Esophagus mucosa (tissue), 1 donor: ENCODE measurements around the gene HDAC2. TPM values are rescaled to one million over a fixed set of nuclear protein-coding genes. Genes with fewer than 3 reads are reported as not detected.
"Not testable (repeated sequence)": the region's sequence is repeated elsewhere in the genome, so short reads cannot be mapped to it uniquely, and the experiment has no call there.

Experiments used
- ATAC-seq: fragments of 200-7000 bp; cut with Tn5 transposase; one replicate; pipeline ENCODE4 v1.9.1; 2020
- total RNA-seq: library from RNA; stranded (reverse); gene quantifications from one replicate; pipeline ENCODE4 v1.2.4, GENCODE V29; 2023
- donor health status: DM: yes; HTN: yes; CAD: no.

HDAC2 gene
- total RNA-seq, 1 donor from 2014 or later: 51.4 TPM

GRCh38 chr6:113969888-113970804 lies 802 bp downstream of the HDAC2 start:
- peak; percentile 46 for ATAC-seq

DNA sequence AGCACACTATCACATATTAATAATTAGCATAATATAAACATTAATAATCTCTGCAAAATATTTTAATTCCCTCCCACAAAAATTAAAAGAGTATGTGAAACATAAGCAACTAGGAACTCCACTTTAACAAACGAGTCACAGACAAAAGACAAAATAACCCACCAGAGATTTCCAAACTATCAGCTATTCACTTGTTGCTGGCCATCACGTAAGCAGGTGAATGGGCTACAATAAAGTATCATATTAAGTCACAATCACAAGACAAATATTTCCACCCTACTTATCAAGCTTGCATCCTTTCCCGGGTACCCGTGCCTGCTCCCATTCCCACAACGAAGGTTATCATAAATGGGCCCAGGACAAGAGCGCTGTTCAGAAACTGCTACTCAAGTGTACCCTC lies 2.5 kb downstream of the HDAC2 start:
- no peak for ATAC-seq

- no peak for ATAC-seq
Observed at GRCh38 chr6:113967777-113968176, 3.2 kb downstream of the HDAC2 start.

GRCh38 chr6:113960795-113961194 lies 10.2 kb downstream of the HDAC2 start:
- no peak for ATAC-seq

GRCh38 chr6:113959235-113959634 lies 11.7 kb downstream of the HDAC2 start:
- no peak for ATAC-seq

DNA sequence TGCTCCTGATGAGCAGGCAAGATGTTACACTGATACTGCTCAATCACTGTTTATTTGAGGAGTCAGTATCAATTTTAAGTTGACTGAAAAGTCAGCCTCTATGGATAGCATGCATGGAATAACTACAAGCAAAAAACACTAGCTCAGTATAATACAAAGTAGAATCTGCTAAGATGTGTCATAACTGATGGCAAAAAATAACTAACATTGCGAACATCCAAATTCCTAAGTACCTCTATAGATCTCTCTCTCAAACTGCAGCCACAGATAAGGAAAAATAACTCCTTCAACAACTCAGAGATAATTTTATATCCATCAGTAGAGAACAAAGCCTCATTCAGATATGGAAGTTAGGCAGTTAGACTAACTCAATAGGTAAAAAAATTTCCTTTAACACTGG lies 16.3 kb downstream of the HDAC2 start:
- ATAC-seq: no peak

DNA sequence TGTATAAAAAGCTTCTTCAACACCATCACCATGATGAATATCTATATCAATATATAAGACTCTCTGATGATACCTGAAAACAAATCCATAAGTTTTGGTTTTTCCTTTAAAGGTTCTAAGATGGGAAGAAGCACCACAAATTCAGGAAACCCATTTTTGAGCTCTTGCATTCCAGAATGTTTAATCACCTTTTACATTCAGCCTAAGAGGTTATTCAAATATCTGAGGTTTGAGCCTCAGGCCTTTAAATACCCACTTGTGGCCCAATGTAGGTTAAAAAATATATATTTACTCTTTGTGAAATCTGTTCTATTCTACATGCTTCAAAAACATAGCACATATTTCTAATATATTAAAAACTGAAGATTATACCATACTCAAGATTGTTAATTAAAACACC lies 17.6 kb downstream of the HDAC2 start:
- no peak for ATAC-seq

DNA sequence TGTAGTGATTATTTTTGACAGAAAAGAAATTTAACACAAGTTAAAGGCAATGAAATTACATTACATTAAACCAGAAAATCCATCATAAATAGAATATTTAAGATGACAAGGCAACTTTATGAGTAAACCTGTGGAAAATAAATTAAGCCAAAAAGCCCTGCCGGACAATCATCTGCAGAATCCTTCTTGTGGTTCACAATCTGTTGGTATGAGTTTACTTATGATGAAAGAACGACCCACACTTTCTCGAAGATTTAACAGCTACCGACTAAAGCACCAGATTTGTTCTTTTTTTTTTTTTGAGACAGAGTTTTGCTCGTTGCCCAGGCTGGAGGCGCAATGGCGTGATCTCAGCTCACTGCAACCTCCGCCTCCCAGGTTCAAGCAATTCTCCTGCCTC lies 21.4 kb downstream of the HDAC2 start:
- no peak for ATAC-seq

GRCh38 chr6:113944701-113945100 lies 26.2 kb downstream of the HDAC2 start:
- no peak for ATAC-seq

DNA sequence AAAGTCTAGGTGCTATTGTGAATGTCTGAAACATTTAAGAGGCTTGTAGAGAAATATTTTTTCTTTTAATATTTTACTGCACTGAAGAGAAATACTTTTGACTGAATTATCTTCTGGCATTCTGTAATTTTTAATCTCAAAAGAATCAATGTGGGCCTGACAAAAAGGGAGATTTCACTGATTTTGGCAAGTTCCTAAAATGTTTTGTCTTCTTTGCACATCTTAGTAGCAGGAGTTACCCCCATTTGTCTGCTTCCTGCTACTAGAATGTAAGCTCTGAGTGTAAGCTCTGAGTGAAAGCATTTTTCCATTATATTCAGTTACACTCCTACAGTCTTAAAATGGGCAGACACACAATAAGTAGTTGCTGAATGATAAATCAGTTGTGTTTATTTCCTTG lies 31.1 kb downstream of the HDAC2 start:
- no peak for ATAC-seq

- ATAC-seq: peak; percentile 78
Observed at GRCh38 chr6:113936093-113936934, 34.6 kb downstream of the HDAC2 start.

GRCh38 chr6:113934101-113934500 lies 36.8 kb downstream of the HDAC2 start:
- ATAC-seq: no peak

DNA sequence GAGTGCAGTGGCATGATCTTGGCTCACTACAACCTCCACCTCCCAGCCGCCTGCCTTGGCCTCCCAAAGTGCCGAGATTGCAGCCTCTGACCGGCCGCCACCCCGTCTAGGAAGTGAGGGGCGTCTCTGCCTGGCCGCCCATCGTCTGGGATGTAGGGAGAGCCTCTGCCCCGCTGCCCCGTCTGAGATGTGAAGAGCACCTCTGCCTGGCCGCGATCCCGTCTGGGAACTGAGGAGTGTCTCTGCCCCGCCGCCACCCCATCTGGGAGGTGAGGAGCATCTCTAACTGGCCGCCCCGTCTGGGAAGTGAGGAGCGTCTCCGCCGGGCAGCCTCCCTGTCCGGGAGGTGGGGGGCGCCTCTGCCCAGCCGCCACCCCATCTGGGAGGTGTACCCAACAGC lies 39.0 kb downstream of the HDAC2 start:
- ATAC-seq: not testable (repeated sequence)

GRCh38 chr6:113930183-113930582 lies 40.8 kb downstream of the HDAC2 start:
- no peak for ATAC-seq

DNA sequence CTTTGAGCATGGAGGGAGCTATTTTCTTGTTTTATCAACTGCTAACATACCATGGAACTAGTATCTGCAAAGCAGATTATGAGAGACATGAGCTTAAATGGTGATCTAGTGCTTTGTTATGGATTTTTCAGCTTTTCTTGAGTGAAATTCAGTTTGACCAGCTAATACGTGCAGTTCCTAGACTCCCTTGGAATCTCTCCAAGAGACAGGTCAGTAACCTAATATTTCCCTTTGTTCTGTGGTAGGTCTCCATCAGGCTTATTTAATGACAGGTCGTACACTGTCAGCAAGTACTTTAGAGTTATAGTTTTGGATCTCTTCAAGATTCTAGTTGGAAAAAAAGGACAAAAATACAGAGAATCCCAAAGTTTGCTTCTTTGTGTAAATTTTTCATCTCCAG lies 43.9 kb downstream of the HDAC2 start:
- no peak for ATAC-seq

- ATAC-seq: no peak
Observed at GRCh38 chr6:113925378-113925777, 45.6 kb downstream of the HDAC2 start.

- no peak for ATAC-seq
Observed at GRCh38 chr6:113924312-113924723, 46.6 kb downstream of the HDAC2 start.

DNA sequence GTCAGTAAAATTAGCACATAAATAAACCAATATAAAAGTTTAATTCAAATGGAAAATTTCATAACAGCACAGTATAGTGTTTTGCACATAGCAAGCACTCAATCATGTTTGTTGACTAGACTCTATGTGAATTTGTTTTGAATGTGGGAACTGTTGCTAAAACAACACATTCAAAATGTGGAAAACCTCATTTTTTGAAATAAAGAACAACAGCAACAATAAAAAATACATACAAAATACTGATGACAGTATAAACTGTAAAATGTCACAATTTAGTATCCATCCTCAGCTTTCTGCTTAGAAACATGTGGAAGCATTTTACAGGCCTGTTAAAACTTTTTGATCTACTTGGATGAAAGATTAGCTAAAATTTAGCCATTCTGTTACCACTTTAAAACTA lies 47.4 kb downstream of the HDAC2 start:
- no peak for ATAC-seq

- no peak for ATAC-seq
Observed at GRCh38 chr6:113921299-113921904, 49.5 kb downstream of the HDAC2 start.

- no peak for ATAC-seq
Observed at GRCh38 chr6:113920663-113921267, 50.2 kb downstream of the HDAC2 start.

DNA sequence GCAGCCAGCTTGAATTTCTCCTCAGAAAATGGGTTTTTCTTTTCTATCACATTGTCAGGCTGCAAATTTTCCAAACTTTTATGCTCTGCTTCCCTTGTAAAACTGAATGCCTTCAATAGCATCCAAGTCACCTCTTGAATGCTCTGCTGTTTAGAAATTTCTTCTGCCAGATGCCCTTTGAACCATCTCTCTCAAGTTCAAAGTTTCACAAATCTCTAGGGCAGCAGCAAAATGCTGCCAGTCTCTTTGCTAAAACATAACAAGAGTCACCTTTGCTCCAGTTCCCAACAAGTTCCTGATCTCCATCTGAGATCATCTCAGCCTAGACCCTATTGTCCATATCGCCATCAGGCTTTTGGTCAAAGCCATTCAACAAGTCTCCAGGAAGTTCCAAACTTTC lies 60.7 kb downstream of the HDAC2 start:
- not testable (repeated sequence) for ATAC-seq

DNA sequence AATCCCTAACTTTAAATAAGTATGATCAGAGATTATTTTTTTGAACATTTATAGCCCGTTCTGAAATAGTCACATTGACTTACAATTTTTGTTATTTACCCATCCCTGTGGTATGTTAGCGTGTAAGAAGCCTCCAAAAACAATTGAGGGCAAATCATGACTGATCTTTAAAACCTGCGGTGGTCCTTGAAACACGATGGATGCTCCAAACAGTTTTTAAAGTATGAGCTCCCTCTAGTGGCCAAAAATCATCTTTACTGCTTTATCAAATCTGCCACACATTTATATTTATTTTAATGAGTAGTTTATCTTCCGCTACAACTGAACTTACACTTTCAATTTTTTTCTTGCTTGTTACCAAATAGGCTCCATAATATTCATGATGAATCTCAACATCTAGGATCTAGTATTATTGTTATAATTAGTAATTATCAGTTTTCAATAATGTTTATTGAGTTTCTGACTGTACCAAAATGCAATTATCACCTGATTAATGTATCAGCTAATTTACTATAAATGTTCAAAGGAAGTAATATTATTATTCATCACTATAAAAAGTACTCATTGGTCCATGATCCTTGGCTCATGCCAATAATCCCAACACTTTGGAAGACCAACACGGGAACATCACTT lies 61.6 kb downstream of the HDAC2 start:
- ATAC-seq: no peak
